Skeletal muscle satellite cell (primary cell): ENCODE data around the gene VWA5B2. TPM values are rescaled to one million over a fixed set of nuclear protein-coding genes. Genes with fewer than 3 reads are reported as not detected.

Experiments
- H3K27me3 ChIP-seq: 2 replicates; pipeline ENCODE4 v1.7.0; 2013; ENCODE audit warnings: low read length; ENCODE audit not compliant: control insufficient read depth, insufficient read depth
- H3K36me3 ChIP-seq: 2 replicates; pipeline ENCODE4 v1.7.0; 2013; ENCODE audit warnings: mild to moderate bottlenecking, control low read depth, low read length; ENCODE audit not compliant: insufficient read depth
- H3K4me1 ChIP-seq: 2 replicates; pipeline ENCODE4 v1.7.0; 2013; ENCODE audit warnings: low read length; ENCODE audit not compliant: control insufficient read depth, insufficient read depth
- H3K4me2 ChIP-seq: 2 replicates; pipeline ENCODE4 v1.7.0; 2013; ENCODE audit warnings: mild to moderate bottlenecking, low read length
- H3K4me3 ChIP-seq: 2 replicates; pipeline ENCODE4 v1.7.0; 2013; ENCODE audit warnings: low read length
- H3K9ac ChIP-seq: 2 replicates; pipeline ENCODE4 v1.7.0; 2013; ENCODE audit warnings: mild to moderate bottlenecking, low read depth, low read length, moderate library complexity
- H3K9me3 ChIP-seq: replicated peaks from 2 replicates; pipeline ENCODE4 v1.7.0; 2013; ENCODE audit warnings: mild to moderate bottlenecking, control low read depth, low read length
- small RNA-seq: library from RNA; depleted of rRNA; stranded (forward); fragments of <200 nt; gene quantifications from one replicate; pipeline ENCODE3, GENCODE V24; 2012

The VWA5B2 gene

GRCh38 chr3:184290331-184290730 lies 60.9 kb downstream of the VWA5B2 start:
- Histone ChIP-seq H3K36me3 (no peaks in the 10 kb centered on the region), H3K9me3 (no peaks in the 10 kb centered on the region), H3K4me2 (no peak overlapping the region), H3K4me3 (no peak overlapping the region), H3K4me1 (no peaks in the 10 kb centered on the region), H3K27me3 (peaks cover 31% of the 10 kb centered on the region), H3K9ac (no peak overlapping the region)

GRCh38 chr3:184291044-184291737 lies 61.8 kb downstream of the VWA5B2 start:
- H3K36me3 ChIP-seq = no peaks in the 10 kb centered on the region
- H3K4me3 ChIP-seq = no peak overlapping the region
- H3K9ac ChIP-seq = no peak overlapping the region
- peaks cover 23% of the 10 kb centered on the region for H3K27me3 ChIP-seq
- H3K4me2 ChIP-seq = no peak overlapping the region
- no peaks in the 10 kb centered on the region for H3K4me1 ChIP-seq
- no peaks in the 10 kb centered on the region for H3K9me3 ChIP-seq

Small RNA genes within 50 kb of the gene (small RNA-seq; reads per million reads assigned to genes)
- gene MIR1224 = not detected
